SK-N-SH treated with all-trans-retinoic acid at 6 μM for 48 hours (cell line): ENCODE data around the gene CNTNAP2.

Source experiments
- ARNTL ChIP-seq: fragments of 450-650 bp; formaldehyde crosslinking; IDR thresholded peaks from 2 replicates; pipeline ENCODE4 v1.5.0; 2020; ENCODE audit warnings: low read depth, mild to moderate bottlenecking, moderate library complexity, borderline replicate concordance
- BACH2 ChIP-seq: fragments of 250-450 bp; sonication (Bioruptor Pico); IDR thresholded peaks from 2 replicates; pipeline ENCODE4 v1.9.0; 2021; ENCODE audit warnings: mild to moderate bottlenecking, borderline replicate concordance
- CSDC2 ChIP-seq: fragments of 250-450 bp; sonication (Bioruptor Pico); IDR thresholded peaks from 2 replicates; pipeline ENCODE4 v1.5.0; 2020; ENCODE audit warnings: mild to moderate bottlenecking, moderate library complexity
- GLIS3 ChIP-seq: fragments of 250-450 bp; sonication (Bioruptor Pico); IDR thresholded peaks from 2 replicates; pipeline ENCODE4 v1.5.0; 2020; ENCODE audit warnings: mild to moderate bottlenecking, moderate library complexity
- TCF4 ChIP-seq: fragments of 250-450 bp; sonication (Bioruptor Pico); IDR thresholded peaks from 2 replicates; pipeline ENCODE4 v1.8.0; 2021; ENCODE audit warnings: mild to moderate bottlenecking, moderate library complexity, borderline replicate concordance
- ZFP3 ChIP-seq: fragments of 250-450 bp; sonication (Bioruptor Pico); IDR thresholded peaks from 2 replicates; pipeline ENCODE4 v1.5.0; 2020; ENCODE audit warnings: mild to moderate bottlenecking, moderate library complexity
- ZFP30 ChIP-seq: fragments of 450-650 bp; formaldehyde crosslinking; IDR thresholded peaks from 2 replicates; pipeline ENCODE4 v1.5.0; 2022; ENCODE audit warnings: mild to moderate bottlenecking, moderate library complexity
- ZNF8 ChIP-seq: fragments of 450-650 bp; formaldehyde crosslinking; IDR thresholded peaks from 2 replicates; pipeline ENCODE4 v1.5.0; 2020; ENCODE audit warnings: mild to moderate bottlenecking, moderate library complexity
- TF ChIP-seq, protein P1 (sequence below): fragments of 250-450 bp; sonication (Bioruptor Pico); IDR thresholded peaks from 2 replicates; pipeline ENCODE4 v1.5.1; 2021; ENCODE audit warnings: mild to moderate bottlenecking, moderate library complexity
- TF ChIP-seq, protein P2 (sequence below): fragments of 250-450 bp; sonication (Bioruptor Pico); IDR thresholded peaks from 2 replicates; pipeline ENCODE4 v1.8.0; 2020; ENCODE audit warnings: mild to moderate bottlenecking, moderate library complexity, borderline replicate concordance
- TF ChIP-seq, protein P3 (sequence below): fragments of 250-450 bp; sonication (Bioruptor Pico); IDR thresholded peaks from 2 replicates; pipeline ENCODE4 v1.5.1; 2020; ENCODE audit warnings: low read depth, mild to moderate bottlenecking, moderate library complexity
- TF ChIP-seq, protein P4 (sequence below): fragments of 250-450 bp; sonication (Bioruptor Pico); IDR thresholded peaks from 2 replicates; pipeline ENCODE4 v1.8.0; 2021; ENCODE audit warnings: low read depth, mild to moderate bottlenecking, moderate library complexity, borderline replicate concordance

DNA sequence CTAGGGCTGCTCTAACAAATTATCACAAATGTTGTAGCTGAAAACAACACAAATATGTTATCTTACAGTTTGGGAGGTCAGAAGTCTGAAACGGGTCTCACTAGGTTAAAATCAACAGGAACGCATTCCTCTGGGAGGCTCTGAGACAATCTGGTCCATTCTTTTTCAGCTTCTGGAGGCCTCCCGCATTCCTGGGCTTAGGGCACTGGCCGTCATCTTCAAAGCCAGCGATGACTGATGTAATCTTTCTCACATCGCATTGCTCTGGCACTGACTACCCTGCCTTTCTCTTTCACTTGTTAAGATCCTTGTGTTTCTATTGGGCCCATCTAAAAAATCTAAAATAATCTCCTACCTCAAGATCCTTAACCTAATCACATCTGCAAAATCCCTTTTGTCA lies 1402.5 kb downstream of the CNTNAP2 start:
- no peak for TF ChIP-seq CSDC2 (CRISPR knock-in tag)
- TF ChIP-seq, protein P1, sequence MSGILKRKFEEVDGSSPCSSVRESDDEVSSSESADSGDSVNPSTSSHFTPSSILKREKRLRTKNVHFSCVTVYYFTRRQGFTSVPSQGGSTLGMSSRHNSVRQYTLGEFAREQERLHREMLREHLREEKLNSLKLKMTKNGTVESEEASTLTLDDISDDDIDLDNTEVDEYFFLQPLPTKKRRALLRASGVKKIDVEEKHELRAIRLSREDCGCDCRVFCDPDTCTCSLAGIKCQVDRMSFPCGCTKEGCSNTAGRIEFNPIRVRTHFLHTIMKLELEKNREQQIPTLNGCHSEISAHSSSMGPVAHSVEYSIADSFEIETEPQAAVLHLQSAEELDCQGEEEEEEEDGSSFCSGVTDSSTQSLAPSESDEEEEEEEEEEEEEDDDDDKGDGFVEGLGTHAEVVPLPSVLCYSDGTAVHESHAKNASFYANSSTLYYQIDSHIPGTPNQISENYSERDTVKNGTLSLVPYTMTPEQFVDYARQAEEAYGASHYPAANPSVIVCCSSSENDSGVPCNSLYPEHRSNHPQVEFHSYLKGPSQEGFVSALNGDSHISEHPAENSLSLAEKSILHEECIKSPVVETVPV (CRISPR knock-in tag), result no peak
- no peak for TF ChIP-seq ZFP30 (CRISPR knock-in tag)
- TF ChIP-seq, protein P2, sequence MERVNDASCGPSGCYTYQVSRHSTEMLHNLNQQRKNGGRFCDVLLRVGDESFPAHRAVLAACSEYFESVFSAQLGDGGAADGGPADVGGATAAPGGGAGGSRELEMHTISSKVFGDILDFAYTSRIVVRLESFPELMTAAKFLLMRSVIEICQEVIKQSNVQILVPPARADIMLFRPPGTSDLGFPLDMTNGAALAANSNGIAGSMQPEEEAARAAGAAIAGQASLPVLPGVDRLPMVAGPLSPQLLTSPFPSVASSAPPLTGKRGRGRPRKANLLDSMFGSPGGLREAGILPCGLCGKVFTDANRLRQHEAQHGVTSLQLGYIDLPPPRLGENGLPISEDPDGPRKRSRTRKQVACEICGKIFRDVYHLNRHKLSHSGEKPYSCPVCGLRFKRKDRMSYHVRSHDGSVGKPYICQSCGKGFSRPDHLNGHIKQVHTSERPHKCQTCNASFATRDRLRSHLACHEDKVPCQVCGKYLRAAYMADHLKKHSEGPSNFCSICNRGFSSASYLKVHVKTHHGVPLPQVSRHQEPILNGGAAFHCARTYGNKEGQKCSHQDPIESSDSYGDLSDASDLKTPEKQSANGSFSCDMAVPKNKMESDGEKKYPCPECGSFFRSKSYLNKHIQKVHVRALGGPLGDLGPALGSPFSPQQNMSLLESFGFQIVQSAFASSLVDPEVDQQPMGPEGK (CRISPR knock-in tag), result no peak
- no peak for TF ChIP-seq ZFP3 (CRISPR knock-in tag)
- no peak for TF ChIP-seq ARNTL (CRISPR knock-in tag)
- TF ChIP-seq, protein P3, sequence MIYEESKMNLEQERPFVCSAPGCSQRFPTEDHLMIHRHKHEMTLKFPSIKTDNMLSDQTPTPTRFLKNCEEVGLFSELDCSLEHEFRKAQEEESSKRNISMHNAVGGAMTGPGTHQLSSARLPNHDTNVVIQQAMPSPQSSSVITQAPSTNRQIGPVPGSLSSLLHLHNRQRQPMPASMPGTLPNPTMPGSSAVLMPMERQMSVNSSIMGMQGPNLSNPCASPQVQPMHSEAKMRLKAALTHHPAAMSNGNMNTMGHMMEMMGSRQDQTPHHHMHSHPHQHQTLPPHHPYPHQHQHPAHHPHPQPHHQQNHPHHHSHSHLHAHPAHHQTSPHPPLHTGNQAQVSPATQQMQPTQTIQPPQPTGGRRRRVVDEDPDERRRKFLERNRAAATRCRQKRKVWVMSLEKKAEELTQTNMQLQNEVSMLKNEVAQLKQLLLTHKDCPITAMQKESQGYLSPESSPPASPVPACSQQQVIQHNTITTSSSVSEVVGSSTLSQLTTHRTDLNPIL (CRISPR knock-in tag), result no peak
- no peak for TF ChIP-seq GLIS3 (CRISPR knock-in tag)
- no peak for TF ChIP-seq ZNF8 (CRISPR knock-in tag)
- TF ChIP-seq BACH2 (CRISPR knock-in tag), result no peak
- TF ChIP-seq TCF4 (CRISPR knock-in tag), result no peak
- TF ChIP-seq, protein P4, sequence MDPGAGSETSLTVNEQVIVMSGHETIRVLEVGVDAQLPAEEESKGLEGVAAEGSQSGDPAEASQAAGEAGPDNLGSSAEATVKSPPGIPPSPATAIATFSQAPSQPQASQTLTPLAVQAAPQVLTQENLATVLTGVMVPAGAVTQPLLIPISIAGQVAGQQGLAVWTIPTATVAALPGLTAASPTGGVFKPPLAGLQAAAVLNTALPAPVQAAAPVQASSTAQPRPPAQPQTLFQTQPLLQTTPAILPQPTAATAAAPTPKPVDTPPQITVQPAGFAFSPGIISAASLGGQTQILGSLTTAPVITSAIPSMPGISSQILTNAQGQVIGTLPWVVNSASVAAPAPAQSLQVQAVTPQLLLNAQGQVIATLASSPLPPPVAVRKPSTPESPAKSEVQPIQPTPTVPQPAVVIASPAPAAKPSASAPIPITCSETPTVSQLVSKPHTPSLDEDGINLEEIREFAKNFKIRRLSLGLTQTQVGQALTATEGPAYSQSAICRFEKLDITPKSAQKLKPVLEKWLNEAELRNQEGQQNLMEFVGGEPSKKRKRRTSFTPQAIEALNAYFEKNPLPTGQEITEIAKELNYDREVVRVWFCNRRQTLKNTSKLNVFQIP, result no peak
